Mesothelial cell of epicardium (in vitro differentiated cells): ENCODE data around the gene PKD1L1. TPM values are rescaled to one million over a fixed set of nuclear protein-coding genes. Genes with fewer than 3 reads are reported as not detected.

Experiments
- DNase-seq, 2 experiments: peaks; one replicate each; pipeline ENCODE4 v3.0.0; 2021; ENCODE audit warnings: low spot score in 2 of 2; ENCODE audit not compliant: unreplicated experiment in 2 of 2
- H3K27ac Mint-ChIP-seq: 2 replicates; pipeline ENCODE4 v1.8.0; 2021; ENCODE audit warnings: mixed read lengths
- H3K27me3 Mint-ChIP-seq: 2 replicates; pipeline ENCODE4 v1.8.0; 2021; ENCODE audit warnings: low read depth, mixed read lengths
- H3K36me3 Mint-ChIP-seq: 2 replicates; pipeline ENCODE4 v1.8.0; 2021; ENCODE audit warnings: mixed read lengths
- H3K4me1 Mint-ChIP-seq: 2 replicates; pipeline ENCODE4 v1.8.0; 2021; ENCODE audit warnings: mixed read lengths
- H3K4me3 Mint-ChIP-seq: 2 replicates; pipeline ENCODE4 v1.8.0; 2021; ENCODE audit warnings: mild to moderate bottlenecking, moderate library complexity, mixed read lengths
- H3K9me3 Mint-ChIP-seq: 2 replicates; pipeline ENCODE4 v1.8.0; 2021; ENCODE audit warnings: mixed read lengths
- CTCF ChIP-seq: fragments of 200-600 bp; sonication (generic); IDR thresholded peaks from one replicate; pipeline ENCODE4 v1.5.0; 2021; ENCODE audit warnings: antibody characterized with exemption; ENCODE audit not compliant: unreplicated experiment
- total RNA-seq: library from RNA; stranded (reverse); gene quantifications from 3 replicates; pipeline ENCODE4 v1.2.1, GENCODE V29; 2021

The PKD1L1 gene
- total RNA-seq, 1 donor from 2014 or later: 0.36 TPM

GRCh38 chr7:47942132-47942531 lies 6.1 kb downstream of the PKD1L1 start:
- H3K4me3 Mint-ChIP-seq: no peak overlapping the region
- H3K9me3 Mint-ChIP-seq: no peaks in the 10 kb centered on the region
- no peaks in the 10 kb centered on the region for H3K36me3 Mint-ChIP-seq
- no peak overlapping the region for H3K27ac Mint-ChIP-seq
- peaks cover 2% of the 10 kb centered on the region for H3K27me3 Mint-ChIP-seq
- DNase-seq: no peak
- no peak for TF ChIP-seq CTCF
- H3K4me1 Mint-ChIP-seq: peaks cover 8% of the 10 kb centered on the region

- Mint-ChIP-seq H3K9me3 (no peaks in the 10 kb centered on the region), H3K36me3 (no peaks in the 10 kb centered on the region), H3K27me3 (peaks cover 2% of the 10 kb centered on the region), H3K4me3 (no peak overlapping the region), H3K27ac (no peak overlapping the region), H3K4me1 (peaks cover 4% of the 10 kb centered on the region)
- no peak for DNase-seq
- TF ChIP-seq CTCF: no peak
Measured at GRCh38 chr7:47941136-47941844, 7.0 kb downstream of the PKD1L1 start.

DNA sequence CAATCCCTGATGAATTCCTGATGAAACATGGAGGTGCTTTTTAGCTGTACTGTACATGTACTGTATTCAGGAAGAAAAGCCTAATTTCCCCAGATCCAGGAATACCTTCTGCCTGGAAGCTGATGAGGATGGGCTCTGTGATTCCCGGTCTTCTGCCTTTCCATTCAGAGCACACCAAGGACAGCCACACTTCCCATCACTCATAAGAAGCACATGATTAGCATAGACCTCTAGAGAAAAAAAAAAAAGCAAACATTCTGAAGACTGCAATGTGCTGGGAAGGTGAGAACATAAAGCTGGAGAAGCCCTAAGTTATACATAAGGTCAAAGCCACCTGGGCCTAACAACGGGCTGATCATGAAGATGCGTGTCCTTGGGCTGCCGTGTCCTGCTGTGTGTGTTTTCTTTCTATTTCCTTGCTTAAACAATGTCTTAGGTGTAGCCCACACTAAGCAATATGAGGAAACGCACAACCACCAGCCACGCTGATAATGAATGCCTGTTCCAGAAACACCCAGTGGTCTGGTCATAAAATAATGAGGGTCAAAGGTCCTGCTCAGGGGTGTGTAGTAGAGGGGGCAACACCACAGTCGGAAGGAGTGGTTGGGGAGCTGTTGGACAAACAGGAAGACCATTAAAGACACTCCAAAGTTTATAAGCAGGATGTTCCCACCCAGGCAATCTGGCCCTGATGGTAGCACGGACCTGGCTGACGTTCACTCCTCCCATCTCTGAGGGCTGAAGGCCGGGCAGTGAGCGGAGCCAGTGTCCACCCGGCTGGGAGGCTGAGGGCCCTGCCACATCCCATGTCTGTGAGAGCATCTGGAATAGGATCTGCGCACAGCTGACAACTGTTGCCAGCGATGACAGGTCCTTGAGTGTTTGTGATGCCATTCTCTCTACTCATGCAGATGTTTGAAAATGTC lies 7.9 kb downstream of the PKD1L1 start:
- no peaks in the 10 kb centered on the region for H3K36me3 Mint-ChIP-seq
- peaks cover 2% of the 10 kb centered on the region for H3K27me3 Mint-ChIP-seq
- H3K4me3 Mint-ChIP-seq: no peak overlapping the region
- no peak for TF ChIP-seq CTCF
- H3K27ac Mint-ChIP-seq: no peak overlapping the region
- H3K9me3 Mint-ChIP-seq: no peaks in the 10 kb centered on the region
- DNase-seq: no peak
- H3K4me1 Mint-ChIP-seq: peaks cover 3% of the 10 kb centered on the region

DNA sequence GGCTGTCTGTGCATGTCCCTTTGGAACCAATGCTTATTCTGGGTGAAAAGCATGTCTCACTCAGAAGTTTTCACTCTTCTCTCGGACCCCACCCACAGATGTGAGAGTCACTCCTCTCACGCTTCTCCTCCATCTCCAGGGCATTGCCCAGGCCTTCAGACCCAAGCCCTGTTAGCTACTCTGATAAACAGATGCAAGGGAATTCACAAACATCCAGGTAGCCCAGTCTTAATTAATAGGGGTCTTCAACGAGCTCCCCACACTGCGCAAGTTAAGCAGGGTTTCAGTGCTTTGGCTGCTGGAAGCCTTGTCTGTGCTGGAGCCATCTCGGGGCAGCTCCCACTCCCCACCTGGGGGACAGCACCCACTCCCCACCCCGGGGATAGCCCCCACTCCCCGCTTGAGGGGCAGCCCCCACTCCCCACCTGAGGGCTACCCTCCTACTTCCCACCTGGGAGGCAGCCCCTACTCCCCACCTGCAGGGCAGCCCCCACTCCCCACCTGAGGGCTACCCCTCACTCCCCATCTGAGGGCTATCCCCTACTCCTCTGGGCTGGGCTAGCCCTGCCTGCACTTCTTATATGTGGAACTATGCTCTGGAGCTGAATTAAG lies 8.7 kb downstream of the PKD1L1 start:
- Mint-ChIP-seq H3K4me1 (peaks cover 3% of the 10 kb centered on the region), H3K9me3 (no peaks in the 10 kb centered on the region), H3K36me3 (no peaks in the 10 kb centered on the region), H3K27ac (no peak overlapping the region), H3K27me3 (peaks cover 2% of the 10 kb centered on the region), H3K4me3 (no peak overlapping the region)
- no peak for DNase-seq
- TF ChIP-seq CTCF: no peak

- Mint-ChIP-seq H3K4me1 (peaks cover 3% of the 10 kb centered on the region), H3K9me3 (no peaks in the 10 kb centered on the region), H3K4me3 (no peak overlapping the region), H3K36me3 (no peaks in the 10 kb centered on the region), H3K27me3 (no peaks in the 10 kb centered on the region), H3K27ac (no peak overlapping the region)
- DNase-seq: no peak
- TF ChIP-seq CTCF: no peak
Measured at GRCh38 chr7:47938574-47939165, 9.6 kb downstream of the PKD1L1 start.
